Keratinocyte (primary cell): Measurements from ENCODE around the gene KLF11. TPM values are rescaled to one million over a fixed set of nuclear protein-coding genes. Genes with fewer than 3 reads are reported as not detected.

ENCODE experiments used
- DNase-seq: peaks from one replicate; pipeline ENCODE4 v3.0.0-alpha.2; 2011; ENCODE audit warnings: low read depth, missing footprints, low spot score
- FAIRE-seq: peaks from 2 replicates; lab custom pipeline; 2011; peaks lifted over from hg19 to GRCh38; lab: Jason Lieb, UNC
- H2AFZ ChIP-seq: 2 replicates; pipeline ENCODE4 v1.6.0; 2012; ENCODE audit warnings: low read length, control low read depth, inconsistent platforms; ENCODE audit not compliant: control insufficient read depth
- H3K27ac ChIP-seq: 2 replicates; pipeline ENCODE4 v1.5.1; 2011; ENCODE audit warnings: low read length; ENCODE audit not compliant: control insufficient read depth, insufficient read depth
- H3K27me3 ChIP-seq: 3 replicates; pipeline ENCODE4 v1.6.0; 2011; ENCODE audit warnings: low read length; ENCODE audit not compliant: control insufficient read depth, insufficient read depth; ENCODE audit errors: extremely low read depth
- H3K36me3 ChIP-seq, 2 experiments: 2 replicates in 1 of 2; 3 replicates in 1 of 2; pipeline ENCODE4 v1.5.1; 2011; ENCODE audit warnings: low read length in 2 of 2, mild to moderate bottlenecking in 1 of 2; ENCODE audit not compliant: control insufficient read depth in 2 of 2, insufficient read depth in 2 of 2; ENCODE audit errors: extremely low read depth in 1 of 2
- H3K4me1 ChIP-seq: 3 replicates; pipeline ENCODE4 v1.5.1; 2011; ENCODE audit warnings: low read length; ENCODE audit not compliant: control insufficient read depth, insufficient read depth; ENCODE audit errors: extremely low read depth
- H3K4me2 ChIP-seq: 3 replicates; pipeline ENCODE4 v1.6.0; 2011; ENCODE audit warnings: low read depth, low read length; ENCODE audit not compliant: control insufficient read depth, insufficient read depth; ENCODE audit errors: extremely low read depth
- H3K4me3 ChIP-seq, 3 experiments: fragments of 200-600 bp in 1 of 3; sonication (generic) in 1 of 3; 2 replicates in 2 of 3; 3 replicates in 1 of 3; pipeline ENCODE4 v1.5.1; 2011 to 2016; ENCODE audit warnings: low read length in 3 of 3, mild to moderate bottlenecking in 3 of 3, control low read depth in 2 of 3, inconsistent platforms in 1 of 3, low read depth in 1 of 3, mixed read lengths in 1 of 3, mixed run types in 1 of 3, moderate library complexity in 1 of 3; ENCODE audit not compliant: control insufficient read depth in 2 of 3, insufficient read depth in 2 of 3; ENCODE audit errors: extremely low read depth in 1 of 3
- H3K79me2 ChIP-seq: 2 replicates; pipeline ENCODE4 v1.6.0; 2012; ENCODE audit warnings: low read length; ENCODE audit not compliant: control insufficient read depth, insufficient read depth
- H3K9ac ChIP-seq: 3 replicates; pipeline ENCODE4 v1.6.0; 2011; ENCODE audit warnings: low read length; ENCODE audit not compliant: control insufficient read depth, insufficient read depth; ENCODE audit errors: extremely low read depth
- H3K9me1 ChIP-seq: 3 replicates; pipeline ENCODE4 v1.6.0; 2011; ENCODE audit warnings: low read length; ENCODE audit not compliant: control insufficient read depth, insufficient read depth; ENCODE audit errors: extremely low read depth
- H3K9me3 ChIP-seq: 2 replicates; pipeline ENCODE4 v1.5.1; 2012; ENCODE audit warnings: low read depth, low read length; ENCODE audit not compliant: control insufficient read depth
- H4K20me1 ChIP-seq: 3 replicates; pipeline ENCODE4 v1.6.0; 2011; ENCODE audit warnings: low read length; ENCODE audit not compliant: control insufficient read depth, insufficient read depth; ENCODE audit errors: extremely low read depth
- EZH2 ChIP-seq: IDR thresholded peaks from one replicate; pipeline ENCODE4 v1.6.1; 2012; ENCODE audit warnings: inconsistent platforms, mild to moderate bottlenecking, low read length, moderate library complexity
- dilution Hi-C: fragments of 300-500 bp; cut with MboI; formaldehyde crosslinking; loops from one replicate; pipeline ENCODE4 v1.7.0; 2020; ENCODE audit warnings: low sequenced_read_pairs; ENCODE audit not compliant: extremely low pct_ligation_motif_present
- polyA plus RNA-seq, 5 experiments: library from polyadenylated mRNA; depleted of rRNA in 3 of 5; stranded (reverse) in 3 of 5; stranded (forward) in 1 of 5; unstranded in 1 of 5; fragments of >200 nt; gene quantifications; 1 replicate in 1 of 5; 2 replicates in 3 of 5; 3 replicates in 1 of 5; pipeline versions ENCODE4 v1.2.1 to v1.2.3, GENCODE V29; 2011 to 2012; ENCODE audit warnings: missing spikeins in 2 of 5, low read depth in 1 of 5, low replicate concordance in 1 of 5
- TF ChIP-seq, protein P1 (sequence below), 3 experiments: IDR thresholded peaks in 1 of 3; conservative IDR thresholded peaks in 1 of 3; optimal IDR thresholded peaks in 1 of 3; 2 replicates in 2 of 3; 3 replicates in 1 of 3; pipeline versions ENCODE3 to v1.5.1; 2011; ENCODE audit warnings: low read length in 3 of 3, mild to moderate bottlenecking in 3 of 3, moderate library complexity in 2 of 3, control low read depth in 1 of 3, inconsistent platforms in 1 of 3; ENCODE audit not compliant: insufficient read depth in 2 of 3; ENCODE audit errors: extremely low read depth in 1 of 3

KLF11 gene
- polyA plus RNA-seq, 1 donor (not counting 4 experiments of a cell fraction or from before 2014, with no cell fraction given) = 7.0 TPM

DNA sequence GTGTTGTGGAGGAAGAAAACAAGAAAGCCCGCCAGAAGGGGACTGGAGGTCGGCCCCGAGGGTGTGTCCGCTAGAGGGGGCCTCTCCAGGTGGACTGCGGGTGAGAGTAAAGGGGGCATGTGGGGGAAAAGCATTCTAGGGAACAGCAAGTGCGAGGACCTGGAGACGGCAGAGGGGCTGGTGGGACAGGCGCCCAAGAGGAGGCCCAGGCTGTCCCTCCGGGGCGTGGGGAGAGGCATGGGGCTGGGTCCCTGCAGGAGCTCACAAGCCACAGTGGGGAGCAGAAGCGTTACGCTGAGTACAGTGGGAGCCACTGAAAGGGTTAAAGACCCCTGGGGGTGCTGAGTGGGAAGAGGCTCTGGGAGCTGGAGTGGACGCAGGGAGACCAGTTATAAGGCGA is 1.6 kb upstream of the KLF11 start:
- H3K27me3 ChIP-seq = peaks cover 10% of the 10 kb centered on the region
- no peak for TF ChIP-seq EZH2
- TF ChIP-seq, protein P1, sequence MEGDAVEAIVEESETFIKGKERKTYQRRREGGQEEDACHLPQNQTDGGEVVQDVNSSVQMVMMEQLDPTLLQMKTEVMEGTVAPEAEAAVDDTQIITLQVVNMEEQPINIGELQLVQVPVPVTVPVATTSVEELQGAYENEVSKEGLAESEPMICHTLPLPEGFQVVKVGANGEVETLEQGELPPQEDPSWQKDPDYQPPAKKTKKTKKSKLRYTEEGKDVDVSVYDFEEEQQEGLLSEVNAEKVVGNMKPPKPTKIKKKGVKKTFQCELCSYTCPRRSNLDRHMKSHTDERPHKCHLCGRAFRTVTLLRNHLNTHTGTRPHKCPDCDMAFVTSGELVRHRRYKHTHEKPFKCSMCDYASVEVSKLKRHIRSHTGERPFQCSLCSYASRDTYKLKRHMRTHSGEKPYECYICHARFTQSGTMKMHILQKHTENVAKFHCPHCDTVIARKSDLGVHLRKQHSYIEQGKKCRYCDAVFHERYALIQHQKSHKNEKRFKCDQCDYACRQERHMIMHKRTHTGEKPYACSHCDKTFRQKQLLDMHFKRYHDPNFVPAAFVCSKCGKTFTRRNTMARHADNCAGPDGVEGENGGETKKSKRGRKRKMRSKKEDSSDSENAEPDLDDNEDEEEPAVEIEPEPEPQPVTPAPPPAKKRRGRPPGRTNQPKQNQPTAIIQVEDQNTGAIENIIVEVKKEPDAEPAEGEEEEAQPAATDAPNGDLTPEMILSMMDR (optimal IDR thresholded peaks at IDR 0.05 in 1 of 3, IDR thresholded peaks at IDR 0.05 in 1 of 3, conservative IDR thresholded peaks at IDR 0.05 in 1 of 3; ENCODE audit: extremely low read depth in 1 of 3, insufficient read depth in 2 of 3, low read length in 3 of 3) = no peak
- H4K20me1 ChIP-seq = no peaks in the 10 kb centered on the region
- no peaks in the 10 kb centered on the region for H3K36me3 ChIP-seq
- no peak overlapping the region for H3K9ac ChIP-seq
- H3K4me3 ChIP-seq = no peak overlapping the region
- dilution Hi-C loops = loop anchor here (25.0 kb wide), 1 partner anchor 279 kb away; no protein-coding TSS in a partner anchor
- H3K9me3 ChIP-seq = no peaks in the 10 kb centered on the region
- peaks cover 19% of the 10 kb centered on the region for H3K4me1 ChIP-seq
- no peak overlapping the region for H3K4me2 ChIP-seq
- H3K27ac ChIP-seq = no peak overlapping the region
- H3K79me2 ChIP-seq = no peaks in the 10 kb centered on the region
- H2AFZ ChIP-seq = no peak overlapping the region
- FAIRE-seq (no peak), DNase-seq (no peak)
- H3K9me1 ChIP-seq = no peaks in the 10 kb centered on the region

DNA sequence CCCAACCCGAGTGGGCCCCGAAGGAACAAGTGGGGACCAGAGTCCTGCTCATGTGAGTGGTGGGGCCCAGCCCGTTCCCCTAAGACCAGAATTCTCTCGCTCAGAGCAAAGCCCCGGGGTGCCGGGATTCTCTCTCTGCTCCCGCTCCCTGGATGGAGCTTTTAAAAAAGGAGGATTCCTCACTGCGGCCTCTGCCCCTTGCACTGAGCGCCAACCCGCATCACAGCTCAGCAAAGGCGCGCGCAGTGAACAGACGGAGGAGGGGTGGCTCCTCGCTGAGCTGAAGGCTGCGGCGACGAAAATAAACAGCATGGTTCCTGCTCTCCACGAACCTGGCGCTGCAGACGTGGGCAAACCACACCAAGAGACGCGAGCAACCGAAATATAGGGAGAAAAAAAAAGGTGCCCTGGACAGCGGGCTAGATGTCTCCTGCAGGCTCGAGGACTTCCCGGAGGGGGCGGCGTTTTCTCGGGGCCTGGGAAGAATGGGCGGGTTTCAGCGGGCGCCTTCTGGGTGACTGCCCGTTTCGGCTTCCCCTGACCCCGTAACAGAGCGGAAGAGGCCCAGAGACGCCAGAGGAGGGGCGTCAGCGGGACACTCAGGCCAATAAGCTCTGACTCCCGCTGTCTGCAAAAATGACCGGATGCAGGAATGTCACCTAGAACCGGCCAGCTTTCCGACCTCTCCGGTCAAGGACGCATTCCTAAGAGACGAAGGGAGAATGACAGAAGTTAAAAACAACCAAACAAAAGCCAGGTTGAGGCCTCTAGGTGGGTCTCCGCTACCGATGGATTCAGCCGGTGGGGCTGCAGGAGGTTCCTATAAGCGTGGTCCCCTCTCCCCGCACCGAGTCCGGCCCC is 819 bp upstream of the KLF11 start:
- no peaks in the 10 kb centered on the region for H4K20me1 ChIP-seq
- FAIRE-seq (no peak), DNase-seq (no peak)
- no peaks in the 10 kb centered on the region for H3K79me2 ChIP-seq
- H3K4me1 ChIP-seq = peaks cover 16% of the 10 kb centered on the region
- H2AFZ ChIP-seq = peak overlapping the region; percentile 76
- TF ChIP-seq EZH2 = no peak
- TF ChIP-seq, protein P1 (optimal IDR thresholded peaks at IDR 0.05 in 1 of 3, IDR thresholded peaks at IDR 0.05 in 1 of 3, conservative IDR thresholded peaks at IDR 0.05 in 1 of 3; ENCODE audit: extremely low read depth in 1 of 3, insufficient read depth in 2 of 3, low read length in 3 of 3) = no peak
- H3K4me3 ChIP-seq = peak overlapping the region; percentile 13 to 51 (median 46)
- H3K9ac ChIP-seq = peak overlapping the region; percentile 61
- no peaks in the 10 kb centered on the region for H3K9me3 ChIP-seq
- H3K36me3 ChIP-seq = no peaks in the 10 kb centered on the region
- no peak overlapping the region for H3K27ac ChIP-seq
- peaks cover 10% of the 10 kb centered on the region for H3K27me3 ChIP-seq
- H3K4me2 ChIP-seq = peak overlapping the region; percentile 81
- dilution Hi-C loops = loop anchor here (25.0 kb wide), 1 partner anchor 280 kb away; no protein-coding TSS in a partner anchor
- H3K9me1 ChIP-seq = no peaks in the 10 kb centered on the region
